A549 (cell line): Measurements from ENCODE around the gene C1orf185. TPM values are rescaled to one million over a fixed set of nuclear protein-coding genes. Genes with fewer than 3 reads are reported as not detected.

ENCODE experiments used
- ATAC-seq, 2 experiments: fragments of 200-7000 bp in 1 of 2; fragments of >200 bp in 1 of 2; cut with Nextera tagmentation in 1 of 2; cut with Tn5 transposase in 1 of 2; 3 replicates each; pipeline versions ENCODE4 v1.8.0 to v1.9.1; 2018 to 2020; ENCODE audit warnings: mild to moderate bottlenecking in 1 of 2, moderate library complexity in 1 of 2
- CTCF ChIA-PET: fragments of 300-600 bp; sonication (Branson Sonifier 250); formaldehyde crosslinking; extraction: SDS; loops from one replicate; lab custom pipeline; 2021; ENCODE audit warnings: antibody characterized with exemption, inconsistent platforms; lab: Yijun Ruan, JAX
- POLR2A ChIA-PET: fragments of 350-600 bp; formaldehyde crosslinking; extraction: SDS; loops from one replicate; lab custom pipeline; 2021; ENCODE audit warnings: antibody characterized with exemption, inconsistent platforms; lab: Yijun Ruan, JAX
- DNase-seq, 2 experiments: peaks; one replicate each; pipeline versions ENCODE4 v3.0.0 to v3.0.0-alpha.2; 2011 to 2016; ENCODE audit warnings: low read depth in 1 of 2, low spot score in 1 of 2
- FAIRE-seq: peaks from 2 replicates; lab custom pipeline; 2011; peaks lifted over from hg19 to GRCh38; lab: Jason Lieb, UNC
- H3K27ac ChIP-seq, 2 experiments: fragments of >200 bp; sonication (Bioruptor Twin); formaldehyde crosslinking; 3 replicates each; pipeline ENCODE4 v1.5.1; 2016 to 2017
- H3K4me1 ChIP-seq: fragments of >200 bp; sonication (Bioruptor Twin); formaldehyde crosslinking; 3 replicates; pipeline ENCODE4 v1.6.1; 2016
- H3K4me2 ChIP-seq: fragments of >200 bp; sonication (Bioruptor Twin); formaldehyde crosslinking; 3 replicates; pipeline ENCODE4 v1.6.1; 2016
- H3K4me3 ChIP-seq: fragments of >200 bp; sonication (Bioruptor Twin); formaldehyde crosslinking; 3 replicates; pipeline ENCODE4 v1.5.1; 2016
- H3K9me3 ChIP-seq: fragments of >200 bp; sonication (Bioruptor Twin); formaldehyde crosslinking; 3 replicates; pipeline ENCODE4 v1.6.1; 2016
- ATOH8 ChIP-seq: fragments of 250-450 bp; sonication (Bioruptor Pico); IDR thresholded peaks from 2 replicates; pipeline ENCODE4 v1.5.0; 2020; ENCODE audit warnings: low read depth, mild to moderate bottlenecking, moderate library complexity
- BHLHE40 ChIP-seq: IDR thresholded peaks from 2 replicates; pipeline ENCODE4 v1.6.1; 2012; ENCODE audit warnings: low read depth, low read length, inconsistent platforms
- CBX2 ChIP-seq: fragments of 200-600 bp; sonication (generic); IDR thresholded peaks from 2 replicates; pipeline ENCODE4 v1.6.1; 2016; ENCODE audit warnings: low read depth, mild to moderate bottlenecking, borderline replicate concordance
- CTCF ChIP-seq: fragments of >200 bp; sonication (Bioruptor Twin); formaldehyde crosslinking; IDR thresholded peaks from 3 replicates; pipeline ENCODE4 v1.5.1; 2016
- E2F6 ChIP-seq: IDR thresholded peaks from 2 replicates; pipeline ENCODE4 v1.6.1; 2012; ENCODE audit warnings: low read depth, borderline replicate concordance
- EHF ChIP-seq: fragments of 250-450 bp; sonication (Bioruptor Pico); IDR thresholded peaks from 2 replicates; pipeline ENCODE4 v1.5.0; 2020; ENCODE audit warnings: mild to moderate bottlenecking
- ELK1 ChIP-seq: fragments of 150-350 bp; IDR thresholded peaks from 2 replicates; pipeline ENCODE4 v1.6.1; 2014; ENCODE audit warnings: low read depth, mild to moderate bottlenecking, low read length
- FOSB ChIP-seq: fragments of 250-450 bp; sonication (Bioruptor Pico); IDR thresholded peaks from 2 replicates; pipeline ENCODE4 v1.5.0; 2020; ENCODE audit warnings: mild to moderate bottlenecking, moderate library complexity
- HMGXB4 ChIP-seq: fragments of 250-450 bp; sonication (Bioruptor Pico); IDR thresholded peaks from 2 replicates; pipeline ENCODE4 v1.5.0; 2021; ENCODE audit warnings: mild to moderate bottlenecking, moderate library complexity, borderline replicate concordance
- HOXB5 ChIP-seq: fragments of 250-450 bp; sonication (Bioruptor Pico); IDR thresholded peaks from 2 replicates; pipeline ENCODE4 v1.5.0; 2020; ENCODE audit warnings: mild to moderate bottlenecking, moderate library complexity
- KDM1A ChIP-seq: fragments of 200-600 bp; sonication (generic); IDR thresholded peaks from 2 replicates; pipeline ENCODE4 v1.6.1; 2016; ENCODE audit warnings: low read depth, mild to moderate bottlenecking
- KDM5A ChIP-seq: fragments of 200-600 bp; sonication (generic); IDR thresholded peaks from 2 replicates; pipeline ENCODE4 v1.6.1; 2016; ENCODE audit warnings: antibody characterized with exemption, mild to moderate bottlenecking
- MYC ChIP-seq: IDR thresholded peaks from 2 replicates; pipeline ENCODE4 v1.6.1; 2012; ENCODE audit warnings: mild to moderate bottlenecking, inconsistent platforms, low read length, improper control_type of control experiment, borderline replicate concordance
- PBX3 ChIP-seq: IDR thresholded peaks from 2 replicates; pipeline ENCODE4 v1.6.1; 2012
- PHF8 ChIP-seq: fragments of 200-600 bp; sonication (generic); IDR thresholded peaks from 2 replicates; pipeline ENCODE4 v1.6.1; 2016; ENCODE audit warnings: low read depth, mild to moderate bottlenecking, antibody characterized with exemption, moderate library complexity, borderline replicate concordance
- RAD21 ChIP-seq, 2 experiments: fragments of >200 bp in 1 of 2; sonication (Bioruptor Twin) in 1 of 2; formaldehyde crosslinking in 1 of 2; IDR thresholded peaks in 1 of 2; conservative IDR thresholded peaks in 1 of 2; 2 replicates in 1 of 2; 3 replicates in 1 of 2; pipeline ENCODE4 v1.6.1; 2012 to 2018; ENCODE audit warnings: inconsistent platforms in 1 of 2
- RFX5 ChIP-seq: fragments of 450-650 bp; IDR thresholded peaks from 2 replicates; pipeline ENCODE4 v1.7.1; 2014; ENCODE audit warnings: antibody characterized with exemption, mild to moderate bottlenecking, moderate library complexity
- USF2 ChIP-seq: fragments of 450-650 bp; IDR thresholded peaks from 2 replicates; pipeline ENCODE4 v1.6.1; 2014; ENCODE audit warnings: antibody characterized with exemption
- ZC3H11A ChIP-seq: fragments of 450-650 bp; IDR thresholded peaks from 2 replicates; pipeline ENCODE4 v1.6.1; 2014; ENCODE audit warnings: antibody characterized with exemption, mild to moderate bottlenecking
- ZSCAN20 ChIP-seq: fragments of 250-450 bp; sonication (Bioruptor Pico); IDR thresholded peaks from 2 replicates; pipeline ENCODE4 v1.8.0; 2022; ENCODE audit warnings: mild to moderate bottlenecking, moderate library complexity
- WGBS: methylation state at CpG from one replicate; pipeline ENCODE4 v1.1.6; 2017; ENCODE audit errors: missing lambda C conversion rate; 5-methylcytosine and 5-hydroxymethylcytosine counted together
- polyA plus RNA-seq, 4 experiments: library from polyadenylated mRNA; depleted of rRNA in 3 of 4; stranded (reverse); fragments of >200 nt; fragmentation: RNase III in 1 of 4; extraction: RNeasy Plus Mini Kit Qiagen cat#74134 plus additional on column Dnase treatment in 1 of 4; gene quantifications; 2 replicates in 3 of 4; 3 replicates in 1 of 4; pipeline ENCODE4 v1.2.3, GENCODE V29; 2011 to 2017

Gene C1orf185
- polyA plus RNA-seq, 2 of the 4 experiments (the other 2 are of a cell fraction) = not detected

- DNase-seq = peak in 1 of 2 experiments; percentile 6
- TF ChIP-seq CTCF = peak; percentile 15; the same call in 1 of the 3 replicates
- peak in 1 of 2 experiments; percentile 37; a peak in 2 of 5 replicates for TF ChIP-seq RAD21 (conservative IDR thresholded peaks at IDR 0.05 in 1 of 2, IDR thresholded peaks at IDR 0.05 in 1 of 2)
- no peak for TF ChIP-seq KDM5A
- TF ChIP-seq PBX3 = no peak
- ChIA-PET POLR2A (no interaction called here), CTCF (no interaction called here)
- H3K4me1 ChIP-seq = no peaks in the 10 kb centered on the region
- no peak overlapping the region for H3K4me3 ChIP-seq
- FAIRE-seq = no peak
- H3K9me3 ChIP-seq = no peaks in the 10 kb centered on the region
- no peak for ATAC-seq
- 0% methylated on average over 1 of the region's 1 CpG for WGBS
- no peak overlapping the region for H3K27ac ChIP-seq
- no peak overlapping the region for H3K4me2 ChIP-seq
Observed at GRCh38 chr1:51088474-51088873, 13.6 kb upstream of the C1orf185 start.

GRCh38 chr1:51093581-51093980 is 8.4 kb upstream of the C1orf185 start:
- FAIRE-seq (no peak), ATAC-seq (no peak), DNase-seq (no peak)
- Histone ChIP-seq H3K27ac (no peak overlapping the region), H3K4me3 (no peak overlapping the region), H3K4me2 (no peak overlapping the region), H3K9me3 (no peaks in the 10 kb centered on the region), H3K4me1 (no peaks in the 10 kb centered on the region)
- ChIA-PET CTCF (no interaction called here), POLR2A (no interaction called here)
- TF ChIP-seq ELK1 = no peak
- no peak for TF ChIP-seq HMGXB4 (CRISPR knock-in tag)
- TF ChIP-seq HOXB5 = no peak
- TF ChIP-seq FOSB (CRISPR knock-in tag) = no peak
- no peak for TF ChIP-seq RFX5
- TF ChIP-seq ATOH8 = no peak
- no peak for TF ChIP-seq PHF8
- 22% methylated on average over 1 of the region's 1 CpG for WGBS

- H3K4me2 ChIP-seq = no peak overlapping the region
- POLR2A ChIA-PET = no interaction called here
- no peak overlapping the region for H3K27ac ChIP-seq
- no peak for ATAC-seq
- DNase-seq = no peak
- H3K9me3 ChIP-seq = no peaks in the 10 kb centered on the region
- no peaks in the 10 kb centered on the region for H3K4me1 ChIP-seq
- FAIRE-seq = no peak
- TF ChIP-seq EHF (CRISPR knock-in tag) = no peak
- TF ChIP-seq USF2 = no peak
- no peak for TF ChIP-seq FOSB (CRISPR knock-in tag)
- no peak for TF ChIP-seq ZSCAN20 (CRISPR knock-in tag)
- no peak for TF ChIP-seq E2F6
- no peak for TF ChIP-seq KDM1A
- no peak for TF ChIP-seq BHLHE40
- TF ChIP-seq ZC3H11A = no peak
- TF ChIP-seq MYC = no peak
- TF ChIP-seq CBX2 = no peak
- no peak overlapping the region for H3K4me3 ChIP-seq
- 11% methylated on average over 1 of the region's 1 CpG for WGBS
- CTCF ChIA-PET = no interaction called here
Observed at GRCh38 chr1:51097171-51097570, 4.9 kb upstream of the C1orf185 start.
